HL-60 (cell line): ENCODE data around the gene TMEM200A.

Experiments used
- DNase-seq, 2 experiments: peaks; one replicate each; pipeline ENCODE4 v3.0.0-alpha.2; 2010 to 2020; ENCODE audit warnings: low read depth in 1 of 2, low spot score in 1 of 2
- H3K27ac ChIP-seq: fragments of 250-450 bp; sonication (Bioruptor Pico); replicated peaks from 2 replicates; pipeline ENCODE4 v1.5.1; 2020; ENCODE audit warnings: mild to moderate bottlenecking, moderate library complexity
- H3K27me3 ChIP-seq: fragments of 250-450 bp; sonication (Bioruptor Pico); 2 replicates; pipeline ENCODE4 v1.5.1; 2021; ENCODE audit warnings: mild to moderate bottlenecking, moderate library complexity; ENCODE audit not compliant: insufficient read depth, poor library complexity, severe bottlenecking
- H3K4me3 ChIP-seq: replicated peaks from 2 replicates; pipeline ENCODE4 v1.5.1; 2011; ENCODE audit warnings: mild to moderate bottlenecking, control low read depth, low read length; ENCODE audit not compliant: insufficient read depth
- GABPA ChIP-seq: IDR thresholded peaks from 2 replicates; pipeline ENCODE4 v1.6.1; 2012; ENCODE audit warnings: low read depth
- POLR2AphosphoS5 ChIP-seq: IDR thresholded peaks from 2 replicates; pipeline ENCODE4 v1.6.1; 2012; ENCODE audit warnings: low read depth
- SPI1 ChIP-seq: IDR thresholded peaks from 2 replicates; pipeline ENCODE4 v1.6.1; 2012; ENCODE audit warnings: low read depth, mild to moderate bottlenecking, borderline replicate concordance
- TF ChIP-seq, protein P1 (sequence below): IDR thresholded peaks from 2 replicates; pipeline ENCODE4 v1.6.1; 2012; ENCODE audit warnings: low read depth; ENCODE audit not compliant: insufficient replicate concordance
- TF ChIP-seq, protein P2 (sequence below): IDR thresholded peaks from one replicate; pipeline ENCODE4 v1.5.1; 2011; ENCODE audit warnings: low read length, control low read depth, inconsistent platforms; ENCODE audit not compliant: insufficient read depth

TMEM200A gene

DNA sequence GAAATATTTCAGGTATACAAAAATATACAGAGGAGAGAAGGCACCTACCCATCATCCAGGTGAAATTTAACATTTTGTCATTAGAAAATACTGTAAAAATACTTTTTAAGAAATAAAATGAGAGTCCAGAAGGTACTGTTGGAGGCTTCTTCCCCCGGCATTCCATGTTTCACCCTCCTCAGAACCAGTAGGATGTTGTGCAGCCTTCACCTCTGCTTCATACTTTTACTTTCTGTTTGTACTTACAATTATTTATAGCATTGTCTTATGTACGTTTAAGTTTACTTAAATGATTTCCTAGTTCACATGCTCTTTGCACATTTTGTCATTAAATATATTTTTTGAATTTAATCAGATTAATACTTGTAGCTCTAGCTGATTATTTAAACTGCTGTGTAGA is 30.9 kb downstream of the TMEM200A start:
- no peak overlapping the region for H3K27ac ChIP-seq

DNA sequence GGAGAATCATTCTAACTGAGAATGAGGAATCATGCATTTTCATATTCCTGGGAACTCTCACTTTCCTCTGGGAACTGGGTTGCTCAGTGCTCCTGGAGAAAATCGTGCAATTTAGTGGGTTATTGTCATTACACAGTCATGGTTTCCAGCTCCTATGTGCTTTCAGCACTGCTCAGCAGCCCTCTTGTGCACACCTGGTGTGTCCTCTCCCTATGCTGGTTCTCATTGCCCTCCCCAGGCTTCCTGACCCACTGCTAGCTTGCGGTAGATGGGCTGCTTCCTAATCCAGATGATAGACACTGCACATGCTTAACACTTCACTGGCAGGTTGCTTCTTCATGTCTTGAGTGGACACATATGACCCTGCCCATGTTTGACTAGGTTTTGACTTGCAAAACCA is 39.7 kb downstream of the TMEM200A start:
- Histone ChIP-seq H3K4me3 (no peak overlapping the region), H3K27me3 (no peaks in the 10 kb centered on the region), H3K27ac (no peak overlapping the region)
- no peak for DNase-seq
- no peak for TF ChIP-seq GABPA
- TF ChIP-seq SPI1: no peak
- no peak for TF ChIP-seq POLR2AphosphoS5
- TF ChIP-seq, protein P1, sequence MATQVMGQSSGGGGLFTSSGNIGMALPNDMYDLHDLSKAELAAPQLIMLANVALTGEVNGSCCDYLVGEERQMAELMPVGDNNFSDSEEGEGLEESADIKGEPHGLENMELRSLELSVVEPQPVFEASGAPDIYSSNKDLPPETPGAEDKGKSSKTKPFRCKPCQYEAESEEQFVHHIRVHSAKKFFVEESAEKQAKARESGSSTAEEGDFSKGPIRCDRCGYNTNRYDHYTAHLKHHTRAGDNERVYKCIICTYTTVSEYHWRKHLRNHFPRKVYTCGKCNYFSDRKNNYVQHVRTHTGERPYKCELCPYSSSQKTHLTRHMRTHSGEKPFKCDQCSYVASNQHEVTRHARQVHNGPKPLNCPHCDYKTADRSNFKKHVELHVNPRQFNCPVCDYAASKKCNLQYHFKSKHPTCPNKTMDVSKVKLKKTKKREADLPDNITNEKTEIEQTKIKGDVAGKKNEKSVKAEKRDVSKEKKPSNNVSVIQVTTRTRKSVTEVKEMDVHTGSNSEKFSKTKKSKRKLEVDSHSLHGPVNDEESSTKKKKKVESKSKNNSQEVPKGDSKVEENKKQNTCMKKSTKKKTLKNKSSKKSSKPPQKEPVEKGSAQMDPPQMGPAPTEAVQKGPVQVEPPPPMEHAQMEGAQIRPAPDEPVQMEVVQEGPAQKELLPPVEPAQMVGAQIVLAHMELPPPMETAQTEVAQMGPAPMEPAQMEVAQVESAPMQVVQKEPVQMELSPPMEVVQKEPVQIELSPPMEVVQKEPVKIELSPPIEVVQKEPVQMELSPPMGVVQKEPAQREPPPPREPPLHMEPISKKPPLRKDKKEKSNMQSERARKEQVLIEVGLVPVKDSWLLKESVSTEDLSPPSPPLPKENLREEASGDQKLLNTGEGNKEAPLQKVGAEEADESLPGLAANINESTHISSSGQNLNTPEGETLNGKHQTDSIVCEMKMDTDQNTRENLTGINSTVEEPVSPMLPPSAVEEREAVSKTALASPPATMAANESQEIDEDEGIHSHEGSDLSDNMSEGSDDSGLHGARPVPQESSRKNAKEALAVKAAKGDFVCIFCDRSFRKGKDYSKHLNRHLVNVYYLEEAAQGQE: no peak
- TF ChIP-seq, protein P2, sequence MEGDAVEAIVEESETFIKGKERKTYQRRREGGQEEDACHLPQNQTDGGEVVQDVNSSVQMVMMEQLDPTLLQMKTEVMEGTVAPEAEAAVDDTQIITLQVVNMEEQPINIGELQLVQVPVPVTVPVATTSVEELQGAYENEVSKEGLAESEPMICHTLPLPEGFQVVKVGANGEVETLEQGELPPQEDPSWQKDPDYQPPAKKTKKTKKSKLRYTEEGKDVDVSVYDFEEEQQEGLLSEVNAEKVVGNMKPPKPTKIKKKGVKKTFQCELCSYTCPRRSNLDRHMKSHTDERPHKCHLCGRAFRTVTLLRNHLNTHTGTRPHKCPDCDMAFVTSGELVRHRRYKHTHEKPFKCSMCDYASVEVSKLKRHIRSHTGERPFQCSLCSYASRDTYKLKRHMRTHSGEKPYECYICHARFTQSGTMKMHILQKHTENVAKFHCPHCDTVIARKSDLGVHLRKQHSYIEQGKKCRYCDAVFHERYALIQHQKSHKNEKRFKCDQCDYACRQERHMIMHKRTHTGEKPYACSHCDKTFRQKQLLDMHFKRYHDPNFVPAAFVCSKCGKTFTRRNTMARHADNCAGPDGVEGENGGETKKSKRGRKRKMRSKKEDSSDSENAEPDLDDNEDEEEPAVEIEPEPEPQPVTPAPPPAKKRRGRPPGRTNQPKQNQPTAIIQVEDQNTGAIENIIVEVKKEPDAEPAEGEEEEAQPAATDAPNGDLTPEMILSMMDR: no peak

More for the DNA sequence above, 30.9 kb downstream of the TMEM200A start:
- Histone ChIP-seq H3K27me3 (peaks cover 2% of the 10 kb centered on the region), H3K4me3 (no peak overlapping the region)
- DNase-seq: no peak
- no peak for TF ChIP-seq GABPA
- TF ChIP-seq, protein P2: no peak

DNA sequence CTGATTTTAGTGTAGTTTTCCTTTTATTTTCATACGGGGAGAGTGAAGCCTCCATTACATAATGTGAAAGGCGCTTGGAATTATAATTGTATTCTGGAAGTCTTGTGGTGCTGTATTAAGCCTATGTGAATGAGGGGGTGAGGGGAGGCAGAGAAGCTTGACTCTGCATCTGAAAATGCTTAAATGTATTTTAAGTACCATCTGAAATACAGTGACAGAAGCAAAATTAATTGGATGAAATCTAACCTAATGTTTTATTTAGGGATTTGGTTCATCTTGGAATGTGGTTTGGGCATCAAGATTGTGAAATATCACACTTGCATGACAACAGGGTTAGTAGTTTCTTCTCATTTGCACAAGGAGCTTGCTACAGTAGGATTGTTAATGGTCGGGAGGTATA is 41.2 kb downstream of the TMEM200A start:
- Histone ChIP-seq H3K4me3 (no peak overlapping the region), H3K27ac (no peak overlapping the region), H3K27me3 (no peaks in the 10 kb centered on the region)
- TF ChIP-seq GABPA (no peak), POLR2AphosphoS5 (no peak), SPI1 (no peak)
- TF ChIP-seq, protein P2: no peak
- TF ChIP-seq, protein P1: no peak
- DNase-seq: no peak

DNA sequence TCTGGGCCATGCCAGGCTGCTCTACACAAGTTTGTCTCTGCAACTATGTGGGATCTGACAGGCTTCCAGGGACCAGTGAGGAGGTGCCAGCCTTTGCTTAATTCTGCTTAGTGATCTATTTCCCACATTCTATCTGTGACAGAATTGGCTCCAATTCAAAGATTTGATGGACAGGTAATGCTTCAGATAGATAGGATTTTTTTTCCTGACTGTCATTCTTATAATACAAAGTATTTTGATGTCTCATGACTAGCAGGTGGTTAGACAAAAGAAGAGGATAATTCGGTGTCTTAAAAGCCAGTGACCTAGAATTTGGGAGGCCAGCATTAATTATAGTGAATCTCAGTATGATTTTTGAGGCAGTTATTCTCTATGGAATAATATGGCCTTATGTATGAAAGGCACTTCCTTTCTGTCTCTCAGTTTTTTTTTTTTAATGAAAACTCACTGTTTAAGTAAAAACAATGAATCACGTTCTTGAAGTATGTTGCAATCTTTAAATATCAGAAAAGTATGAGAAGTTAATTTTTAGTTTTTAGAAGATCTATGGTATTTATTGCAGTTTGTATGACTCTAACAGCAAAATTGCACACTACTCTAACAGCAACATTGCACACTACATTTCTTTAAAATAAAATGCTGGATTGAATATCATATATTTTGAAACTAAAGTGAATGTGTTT is 43.7 kb downstream of the TMEM200A start:
- Histone ChIP-seq H3K4me3 (no peak overlapping the region), H3K27me3 (no peaks in the 10 kb centered on the region), H3K27ac (no peak overlapping the region)
- DNase-seq: no peak
- TF ChIP-seq SPI1: no peak
- TF ChIP-seq, protein P2: no peak
- TF ChIP-seq POLR2AphosphoS5: no peak
- no peak for TF ChIP-seq GABPA
- TF ChIP-seq, protein P1: no peak
